HEK293T (cell line): Measurements from ENCODE around the gene SCO2.
A peak's percentile ranks its signal among the peaks of the same experiment; 100 is the strongest.

Experiments used
- CTCF ChIA-PET: fragments of 350-600 bp; formaldehyde crosslinking; extraction: SDS; loops from one replicate; lab custom pipeline; 2021; ENCODE audit warnings: antibody characterized with exemption, inconsistent platforms; lab: Yijun Ruan, JAX
- POLR2A ChIA-PET: fragments of 350-600 bp; formaldehyde crosslinking; extraction: SDS; loops from one replicate; lab custom pipeline; 2020; ENCODE audit warnings: antibody characterized with exemption, inconsistent platforms; lab: Yijun Ruan, JAX
- DNase-seq: peaks from one replicate; pipeline ENCODE4 v3.0.0; 2012; ENCODE audit warnings: mixed read lengths; ENCODE audit errors: extremely low spot score
- ARNT ChIP-seq: fragments of 450-650 bp; IDR thresholded peaks from 2 replicates; pipeline ENCODE4 v1.6.1; 2017; ENCODE audit warnings: mild to moderate bottlenecking
- BHLHE40 ChIP-seq: fragments of 450-650 bp; IDR thresholded peaks from 2 replicates; pipeline ENCODE4 v1.6.1; 2016; ENCODE audit warnings: mild to moderate bottlenecking, moderate library complexity, borderline replicate concordance
- CTBP1 ChIP-seq: fragments of 450-650 bp; IDR thresholded peaks from 2 replicates; pipeline ENCODE4 v1.6.1; 2016; ENCODE audit warnings: borderline replicate concordance
- ELF4 ChIP-seq: fragments of 450-650 bp; IDR thresholded peaks from 2 replicates; pipeline ENCODE4 v1.6.1; 2017; ENCODE audit warnings: antibody characterized with exemption
- FOXA1 ChIP-seq: fragments of 450-650 bp; IDR thresholded peaks from 2 replicates; pipeline ENCODE4 v1.6.1; 2016; ENCODE audit warnings: mild to moderate bottlenecking
- FOXK2 ChIP-seq: fragments of 450-650 bp; IDR thresholded peaks from 2 replicates; pipeline ENCODE4 v1.6.1; 2016; ENCODE audit warnings: mild to moderate bottlenecking
- FOXM1 ChIP-seq: fragments of 450-650 bp; IDR thresholded peaks from 2 replicates; pipeline ENCODE4 v1.6.1; 2017; ENCODE audit warnings: mild to moderate bottlenecking, borderline replicate concordance
- HDGF ChIP-seq: fragments of 450-650 bp; IDR thresholded peaks from 2 replicates; pipeline ENCODE4 v1.6.1; 2017; ENCODE audit warnings: antibody characterized with exemption, borderline replicate concordance
- L3MBTL2 ChIP-seq: fragments of 450-650 bp; conservative IDR thresholded peaks from 2 replicates; pipeline ENCODE4 v1.6.1; 2016; ENCODE audit warnings: mild to moderate bottlenecking
- LEF1 ChIP-seq: fragments of 450-650 bp; IDR thresholded peaks from 2 replicates; pipeline ENCODE4 v1.6.1; 2017; ENCODE audit warnings: mild to moderate bottlenecking, borderline replicate concordance
- NFRKB ChIP-seq: fragments of 450-650 bp; IDR thresholded peaks from 2 replicates; pipeline ENCODE4 v1.6.1; 2016; ENCODE audit warnings: mild to moderate bottlenecking, moderate library complexity
- SP1 ChIP-seq: fragments of 450-650 bp; IDR thresholded peaks from 2 replicates; pipeline ENCODE4 v1.6.1; 2017
- SUZ12 ChIP-seq: fragments of 450-650 bp; IDR thresholded peaks from 2 replicates; pipeline ENCODE4 v1.6.1; 2016; ENCODE audit warnings: mild to moderate bottlenecking
- TARDBP ChIP-seq: fragments of 450-650 bp; IDR thresholded peaks from 2 replicates; pipeline ENCODE4 v1.6.1; 2016
- ZNF384 ChIP-seq: fragments of 450-650 bp; IDR thresholded peaks from 2 replicates; pipeline ENCODE4 v1.6.1; 2016
- TF ChIP-seq, protein P1 (sequence below): fragments of 450-650 bp; IDR thresholded peaks from 2 replicates; pipeline ENCODE4 v1.6.1; 2016

Gene SCO2

DNA sequence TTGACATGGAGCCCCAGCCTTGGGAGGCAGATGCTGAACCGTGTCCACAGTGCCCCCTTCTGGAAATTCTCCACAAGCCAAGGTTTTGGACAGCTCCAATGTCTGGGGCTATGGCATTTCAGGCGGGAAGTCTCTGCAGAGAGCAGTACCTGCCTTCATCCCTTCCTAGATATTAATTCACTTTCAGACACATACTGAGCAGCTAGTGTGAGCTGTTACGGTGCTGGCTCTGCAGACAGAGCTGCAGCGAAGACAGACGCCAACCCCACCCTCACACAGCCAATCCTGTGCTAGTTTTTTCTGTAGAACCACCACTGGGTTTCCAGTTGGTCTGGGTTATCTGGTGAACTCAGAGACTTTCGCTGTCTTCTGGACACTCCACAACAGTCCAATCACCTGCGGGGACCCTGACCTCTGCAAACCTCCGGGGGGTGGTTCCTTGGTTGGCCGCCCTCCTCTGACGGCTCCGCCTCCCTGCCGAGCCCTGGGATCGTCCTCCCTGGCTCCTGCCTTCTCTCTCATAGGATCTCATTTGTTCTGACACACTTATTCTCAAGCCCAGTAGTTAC lies 27.0 kb downstream of the SCO2 start:
- peak; percentile 77 for DNase-seq
- ChIA-PET CTCF (interaction anchor here (0.8 to 1.8 kb wide), 8 partner anchors 8 to 256 kb away, joined by 3 to 12 read pairs (median 4); partner anchors contain the start of genes LMF2, MIOX and NCAPH2), POLR2A (interaction anchor here (0.9 to 2.0 kb wide), 5 partner anchors 9 to 27 kb away, joined by 4 to 19 read pairs (median 4); partner anchors contain the start of genes LMF2, NCAPH2 and SCO2)
- no peak for TF ChIP-seq CTBP1
- TF ChIP-seq, protein P1, sequence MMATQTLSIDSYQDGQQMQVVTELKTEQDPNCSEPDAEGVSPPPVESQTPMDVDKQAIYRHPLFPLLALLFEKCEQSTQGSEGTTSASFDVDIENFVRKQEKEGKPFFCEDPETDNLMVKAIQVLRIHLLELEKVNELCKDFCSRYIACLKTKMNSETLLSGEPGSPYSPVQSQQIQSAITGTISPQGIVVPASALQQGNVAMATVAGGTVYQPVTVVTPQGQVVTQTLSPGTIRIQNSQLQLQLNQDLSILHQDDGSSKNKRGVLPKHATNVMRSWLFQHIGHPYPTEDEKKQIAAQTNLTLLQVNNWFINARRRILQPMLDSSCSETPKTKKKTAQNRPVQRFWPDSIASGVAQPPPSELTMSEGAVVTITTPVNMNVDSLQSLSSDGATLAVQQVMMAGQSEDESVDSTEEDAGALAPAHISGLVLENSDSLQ = no peak
- no peak for TF ChIP-seq ARNT
- TF ChIP-seq L3MBTL2 = no peak
- TF ChIP-seq ELF4 = no peak
- TF ChIP-seq HDGF = no peak
- no peak for TF ChIP-seq LEF1
- no peak for TF ChIP-seq FOXA1
- no peak for TF ChIP-seq FOXK2
- TF ChIP-seq BHLHE40 = no peak
- no peak for TF ChIP-seq SUZ12
- no peak for TF ChIP-seq SP1
- no peak for TF ChIP-seq TARDBP

DNA sequence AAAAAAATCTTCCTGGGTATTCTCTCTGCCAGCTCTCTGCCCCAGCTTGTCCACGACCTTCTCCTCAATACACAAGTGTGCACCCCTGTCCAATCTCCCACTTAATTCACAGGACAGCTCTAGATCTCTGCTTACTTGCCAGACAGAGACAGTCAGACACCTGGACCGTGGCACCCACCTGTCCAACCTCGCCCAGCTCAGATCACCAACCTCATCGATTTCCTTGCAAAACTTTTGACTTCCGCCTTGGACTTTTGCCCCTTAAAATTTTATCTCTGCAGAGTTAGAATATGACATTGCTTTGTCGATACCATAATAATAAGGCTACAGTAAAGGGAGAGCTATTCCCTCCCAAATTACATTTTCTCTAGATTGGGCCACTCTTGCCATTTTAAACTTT lies 28.3 kb downstream of the SCO2 start:
- ChIA-PET POLR2A (interaction anchor here (0.8 to 2.0 kb wide), 3 partner anchors 11 to 28 kb away, joined by 3 to 19 read pairs (median 5); partner anchors contain the start of genes LMF2, NCAPH2 and SCO2), CTCF (interaction anchor here (0.5 to 1.8 kb wide), 5 partner anchors 25 to 276 kb away, joined by 3 to 12 read pairs (median 9); partner anchors contain the start of gene SCO2)
- TF ChIP-seq ARNT (no peak), BHLHE40 (no peak), CTBP1 (no peak), FOXM1 (no peak), LEF1 (no peak), HDGF (no peak), FOXK2 (no peak), NFRKB (no peak), ZNF384 (no peak), SUZ12 (no peak), SP1 (no peak), TARDBP (no peak), FOXA1 (no peak), ELF4 (no peak), L3MBTL2 (no peak)
- TF ChIP-seq, protein P1 = no peak
- DNase-seq = no peak

DNA sequence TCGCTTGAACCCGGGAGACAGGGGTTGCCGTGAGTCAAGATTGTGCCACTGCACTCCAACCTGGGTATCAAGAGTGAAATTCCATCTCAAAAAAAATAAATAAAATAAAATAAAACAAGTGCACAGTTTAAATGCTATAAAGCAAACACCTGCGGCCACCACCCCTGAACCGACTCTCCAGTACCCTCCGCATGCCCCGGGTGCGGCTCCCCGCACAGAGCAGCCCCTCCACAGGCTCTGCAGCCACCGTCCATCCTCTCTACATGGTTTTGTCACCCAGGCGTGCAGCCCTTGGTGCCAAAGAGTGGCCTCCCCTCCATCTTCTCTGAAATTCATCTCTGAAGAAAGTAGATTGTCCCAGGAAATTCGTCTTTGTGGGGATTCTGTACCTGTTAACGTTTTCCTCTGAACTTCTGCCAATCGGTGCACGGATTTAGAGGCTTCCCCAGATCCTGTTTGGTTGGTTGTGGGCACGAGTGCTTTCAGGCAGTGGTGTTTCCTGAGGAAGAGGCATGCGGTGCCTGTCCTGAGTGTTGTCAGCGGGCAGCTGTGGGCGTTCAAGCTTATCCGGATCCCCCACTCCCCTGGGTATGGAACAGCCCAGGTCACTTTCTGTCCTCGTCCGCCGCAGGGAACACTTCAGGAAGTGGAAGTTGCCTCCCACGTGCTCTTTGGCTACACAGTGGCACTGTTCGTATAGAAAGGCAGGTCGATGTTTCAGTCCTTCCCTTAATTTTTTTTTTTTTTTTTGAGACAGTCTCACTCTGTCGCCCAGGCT lies 34.7 kb downstream of the SCO2 start:
- POLR2A ChIA-PET = no interaction called here

DNA sequence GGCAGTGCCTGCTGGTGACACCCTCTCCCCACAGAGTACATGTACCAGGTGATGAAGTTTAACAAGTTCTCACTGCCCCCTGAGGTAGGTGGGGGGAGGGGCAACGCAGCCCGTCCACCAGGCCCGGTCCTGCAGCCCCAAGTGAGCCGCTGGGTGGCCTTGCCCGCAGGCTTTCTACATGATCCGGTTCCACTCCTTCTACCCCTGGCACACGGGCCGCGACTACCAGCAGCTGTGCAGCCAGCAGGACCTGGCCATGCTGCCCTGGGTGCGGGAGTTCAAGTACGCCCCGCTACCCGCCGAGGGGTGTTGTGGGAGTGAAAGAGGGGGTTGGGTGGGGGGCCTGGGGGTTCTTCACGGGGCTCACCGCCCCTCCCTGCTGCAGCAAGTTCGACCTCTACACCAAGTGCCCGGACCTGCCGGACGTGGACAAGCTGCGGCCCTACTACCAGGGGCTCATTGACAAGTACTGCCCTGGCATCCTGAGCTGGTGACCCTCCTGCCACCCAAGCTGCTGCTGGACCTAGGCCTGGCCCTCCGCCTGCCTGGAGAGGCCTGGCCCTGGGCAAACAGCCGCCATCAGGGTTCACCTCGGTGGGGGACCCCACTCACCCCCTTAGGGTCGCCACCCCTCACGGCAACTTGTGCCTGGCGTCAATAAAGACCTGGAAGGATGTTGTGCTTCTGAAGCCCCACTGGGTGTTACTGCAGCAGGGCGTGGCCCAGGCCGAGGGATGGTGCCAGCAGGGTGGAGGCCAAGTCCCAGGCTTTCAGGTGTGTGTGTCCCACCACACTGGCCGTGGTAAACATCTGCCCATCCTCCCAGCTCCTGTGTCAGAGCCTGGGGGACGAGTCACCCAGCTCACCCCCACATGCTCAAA lies 35.8 kb downstream of the SCO2 start:
- CTCF ChIA-PET = interaction anchor here (0.8 kb wide), 1 partner anchor 9 kb away, joined by 4 read pairs; no protein-coding TSS in a partner anchor
- no peak for DNase-seq
- TF ChIP-seq FOXA1 (no peak), FOXM1 (no peak), ARNT (no peak), SUZ12 (no peak), FOXK2 (no peak), BHLHE40 (no peak), CTBP1 (no peak), ZNF384 (no peak), HDGF (no peak), SP1 (no peak), NFRKB (no peak), TARDBP (no peak), ELF4 (no peak), LEF1 (no peak), L3MBTL2 (no peak)
- TF ChIP-seq, protein P1 = no peak
- POLR2A ChIA-PET = no interaction called here

More for the DNA sequence above, 34.7 kb downstream of the SCO2 start:
- no peak for TF ChIP-seq FOXA1
- no peak for TF ChIP-seq TARDBP
- TF ChIP-seq NFRKB = no peak
- no peak for TF ChIP-seq ARNT
- TF ChIP-seq SUZ12 = no peak
- no peak for TF ChIP-seq ZNF384
- TF ChIP-seq HDGF = no peak
- TF ChIP-seq, protein P1 = no peak
- TF ChIP-seq SP1 = no peak
- no peak for TF ChIP-seq BHLHE40
- TF ChIP-seq FOXM1 = no peak
- DNase-seq = no peak
- CTCF ChIA-PET = interaction anchor here (0.8 kb wide), 1 partner anchor 10 kb away, joined by 4 read pairs; no protein-coding TSS in a partner anchor

DNA sequence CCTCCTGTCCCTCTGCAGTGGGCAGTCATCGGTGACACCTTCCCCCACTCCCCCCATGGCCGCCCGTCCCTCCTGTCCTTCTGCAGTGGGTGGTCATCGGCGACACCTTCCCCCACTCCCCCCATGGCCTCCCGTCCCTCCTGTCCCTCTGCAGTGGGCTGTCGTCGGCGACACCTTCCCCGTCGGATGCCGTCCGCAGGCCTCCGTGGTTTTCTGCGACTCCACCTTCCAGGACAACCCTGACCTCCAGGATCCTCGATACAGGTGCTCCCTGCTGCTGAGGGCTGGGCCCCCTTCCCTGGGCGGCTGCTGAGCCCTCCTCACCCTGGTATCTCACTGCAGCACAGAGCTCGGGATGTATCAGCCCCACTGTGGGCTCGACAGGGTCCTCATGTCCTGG lies 36.5 kb downstream of the SCO2 start:
- POLR2A ChIA-PET = no interaction called here
- CTCF ChIA-PET = no interaction called here
- DNase-seq = no peak
- TF ChIP-seq ARNT (no peak), FOXA1 (no peak), ELF4 (no peak), ZNF384 (no peak), TARDBP (no peak), CTBP1 (no peak), NFRKB (no peak), HDGF (no peak), LEF1 (no peak), BHLHE40 (no peak), SUZ12 (no peak), FOXM1 (no peak), SP1 (no peak), L3MBTL2 (no peak), FOXK2 (no peak)
- TF ChIP-seq, protein P1 = no peak
